Measurements from ENCODE around the gene GCLC.
"Not testable (repeated sequence)": the region's sequence is repeated elsewhere in the genome, so short reads cannot be mapped to it uniquely, and the experiment has no call there.

Gene GCLC

GRCh38 chr6:53544470-53545308 lies at the start of gene GCLC:
Gene GCLC (minus strand): TSS chr6:53545101. CDS start chr6:53544645, 456 bp downstream.
- DNase-seq (ENCODE audit: low spot score): peak; percentile 96

- no peak for DNase-seq (ENCODE audit: low spot score)
Observed at GRCh38 chr6:53594596-53594995, 49.7 kb upstream of the GCLC start.

GRCh38 chr6:53593001-53593488 lies 48.1 kb upstream of the GCLC start:
- no peak for DNase-seq (ENCODE audit: low spot score)

GRCh38 chr6:53591873-53592272 lies 47.0 kb upstream of the GCLC start:
- no peak for DNase-seq (ENCODE audit: low spot score)

GRCh38 chr6:53588816-53589509 lies 44.1 kb upstream of the GCLC start:
- DNase-seq (ENCODE audit: low spot score): no peak

GRCh38 chr6:53587291-53587690 lies 42.4 kb upstream of the GCLC start:
- DNase-seq (ENCODE audit: low spot score): no peak

- no peak for DNase-seq (ENCODE audit: low spot score)
Observed at GRCh38 chr6:53585208-53585900, 40.5 kb upstream of the GCLC start.

- no peak for DNase-seq (ENCODE audit: low spot score)
Observed at GRCh38 chr6:53584726-53585125, 39.8 kb upstream of the GCLC start.

GRCh38 chr6:53583451-53583850 lies 38.5 kb upstream of the GCLC start:
- DNase-seq (ENCODE audit: low spot score): no peak

GRCh38 chr6:53582963-53583362 lies 38.1 kb upstream of the GCLC start:
- no peak for DNase-seq (ENCODE audit: low spot score)

- DNase-seq (ENCODE audit: low spot score): no peak
Observed at GRCh38 chr6:53581856-53582255, 37.0 kb upstream of the GCLC start.

- DNase-seq (ENCODE audit: low spot score): no peak
Observed at GRCh38 chr6:53581173-53581773, 36.4 kb upstream of the GCLC start.

GRCh38 chr6:53579338-53579737 lies 34.4 kb upstream of the GCLC start:
- no peak for DNase-seq (ENCODE audit: low spot score)

- DNase-seq (ENCODE audit: low spot score): no peak
Observed at GRCh38 chr6:53578371-53578770, 33.5 kb upstream of the GCLC start.

GRCh38 chr6:53573299-53573698 lies 28.4 kb upstream of the GCLC start:
- DNase-seq (ENCODE audit: low spot score): no peak

GRCh38 chr6:53572379-53572778 lies 27.5 kb upstream of the GCLC start:
- DNase-seq (ENCODE audit: low spot score): not testable (repeated sequence)

- no peak for DNase-seq (ENCODE audit: low spot score)
Observed at GRCh38 chr6:53568776-53569616, 24.1 kb upstream of the GCLC start.

- no peak for DNase-seq (ENCODE audit: low spot score)
Observed at GRCh38 chr6:53567701-53568100, 22.8 kb upstream of the GCLC start.

- DNase-seq (ENCODE audit: low spot score): no peak
Observed at GRCh38 chr6:53566755-53567154, 21.9 kb upstream of the GCLC start.

GRCh38 chr6:53565886-53566285 lies 21.0 kb upstream of the GCLC start:
- no peak for DNase-seq (ENCODE audit: low spot score)

GRCh38 chr6:53564401-53565065 lies 19.6 kb upstream of the GCLC start:
- DNase-seq (ENCODE audit: low spot score): no peak

All from hematopoietic multipotent progenitor cell treated with erythropoietin and hydrocortisone succinate and interleukin-3 and kit ligand, for 17 days (in vitro differentiated cells).